Mesendoderm (in vitro differentiated cells): ENCODE results near the gene SPOCK1.

ENCODE experiments used
- DNase-seq: peaks from one replicate; pipeline ENCODE4 v3.0.0; 2013
- H2AK5ac ChIP-seq: 2 replicates; pipeline ENCODE4 v1.6.1; 2013; ENCODE audit warnings: low read length, inconsistent platforms
- H2BK120ac ChIP-seq: 2 replicates; pipeline ENCODE4 v1.6.1; 2013; ENCODE audit warnings: low read depth, mild to moderate bottlenecking, low read length, moderate library complexity, mixed read lengths
- H2BK15ac ChIP-seq: replicated peaks from 2 replicates; pipeline ENCODE4 v1.6.1; 2013; ENCODE audit warnings: low read depth, mild to moderate bottlenecking, moderate library complexity
- H2BK5ac ChIP-seq: 2 replicates; pipeline ENCODE4 v1.6.1; 2013; ENCODE audit warnings: low read length, inconsistent platforms
- H3K18ac ChIP-seq: 2 replicates; pipeline ENCODE4 v1.6.1; 2013; ENCODE audit warnings: mild to moderate bottlenecking, low read length, mixed read lengths
- H3K23ac ChIP-seq: one replicate; pipeline ENCODE4 v1.6.1; 2013; ENCODE audit warnings: low read length
- H3K27ac ChIP-seq: 2 replicates; pipeline ENCODE4 v1.5.1; 2013; ENCODE audit warnings: low read depth, mild to moderate bottlenecking, inconsistent platforms, low read length, moderate library complexity
- H3K27me3 ChIP-seq: 2 replicates; pipeline ENCODE4 v1.6.1; 2013; ENCODE audit warnings: low read length, control low read depth, mild to moderate bottlenecking, inconsistent platforms; ENCODE audit not compliant: insufficient read depth, poor library complexity
- H3K36me3 ChIP-seq: 2 replicates; pipeline ENCODE4 v1.6.1; 2013; ENCODE audit warnings: low read length, inconsistent platforms; ENCODE audit not compliant: control insufficient read depth, insufficient read depth
- H3K4ac ChIP-seq: one replicate; pipeline ENCODE4 v1.6.1; 2013; ENCODE audit warnings: low read depth, mild to moderate bottlenecking, low read length, moderate library complexity
- H3K4me1 ChIP-seq: 2 replicates; pipeline ENCODE4 v1.6.1; 2013; ENCODE audit warnings: low read depth, low read length, inconsistent platforms; ENCODE audit not compliant: control insufficient read depth
- H3K4me2 ChIP-seq: 2 replicates; pipeline ENCODE4 v1.6.1; 2013; ENCODE audit warnings: low read length
- H3K4me3 ChIP-seq: 2 replicates; pipeline ENCODE4 v1.5.1; 2013; ENCODE audit warnings: mild to moderate bottlenecking, low read length
- H3K56ac ChIP-seq: one replicate; pipeline ENCODE4 v1.6.1; 2013; ENCODE audit warnings: low read length
- H3K79me1 ChIP-seq: 2 replicates; pipeline ENCODE4 v1.6.1; 2013; ENCODE audit warnings: low read length, inconsistent platforms
- H3K79me2 ChIP-seq: 2 replicates; pipeline ENCODE4 v1.6.1; 2013; ENCODE audit warnings: mild to moderate bottlenecking, low read length; ENCODE audit not compliant: control insufficient read depth, insufficient read depth
- H3K9ac ChIP-seq: 2 replicates; pipeline ENCODE4 v1.6.1; 2013; ENCODE audit warnings: low read length, inconsistent platforms
- H4K5ac ChIP-seq: one replicate; pipeline ENCODE4 v1.6.1; 2013; ENCODE audit warnings: low read length
- H4K8ac ChIP-seq: one replicate; pipeline ENCODE4 v1.6.1; 2013; ENCODE audit warnings: low read depth, mild to moderate bottlenecking, control low read depth, low read length, moderate library complexity
- WGBS: extraction: QIAGEN DNeasy Blood & Tissue Kit; methylation state at CpG from one replicate; pipeline ENCODE4 v1.1.7; 2013; ENCODE audit warnings: low lambda C conversion rate, missing lambda C conversion rate; ENCODE audit not compliant: insufficient coverage; ENCODE audit errors: extremely low coverage; 5-methylcytosine and 5-hydroxymethylcytosine counted together

SPOCK1 gene

GRCh38 chr5:137167187-137167586 lies 331.9 kb downstream of the SPOCK1 start:
- Histone ChIP-seq H2BK120ac (no peak overlapping the region), H3K79me1 (no peaks in the 10 kb centered on the region), H3K4ac (no peak overlapping the region), H2BK15ac (no peak overlapping the region), H4K8ac (no peak overlapping the region), H3K4me2 (no peak overlapping the region), H4K5ac (no peak overlapping the region), H3K18ac (no peak overlapping the region), H3K36me3 (no peaks in the 10 kb centered on the region), H3K4me1 (no peaks in the 10 kb centered on the region), H2BK5ac (no peak overlapping the region), H3K56ac (no peak overlapping the region), H3K27me3 (no peaks in the 10 kb centered on the region), H3K23ac (no peak overlapping the region), H3K79me2 (no peaks in the 10 kb centered on the region), H3K9ac (no peak overlapping the region), H2AK5ac (no peak overlapping the region), H3K4me3 (no peak overlapping the region), H3K27ac (no peak overlapping the region)
- no peak for DNase-seq

- Histone ChIP-seq H3K23ac (no peak overlapping the region), H2BK120ac (no peak overlapping the region), H3K27me3 (no peaks in the 10 kb centered on the region), H3K4me3 (no peak overlapping the region), H3K18ac (no peak overlapping the region), H2BK15ac (no peak overlapping the region), H3K4me2 (no peak overlapping the region), H3K4ac (no peak overlapping the region), H3K79me2 (no peaks in the 10 kb centered on the region), H4K8ac (no peak overlapping the region), H4K5ac (no peak overlapping the region), H3K36me3 (no peaks in the 10 kb centered on the region), H3K79me1 (no peaks in the 10 kb centered on the region), H2BK5ac (no peak overlapping the region), H3K9ac (no peak overlapping the region), H2AK5ac (no peak overlapping the region), H3K27ac (no peak overlapping the region), H3K4me1 (no peaks in the 10 kb centered on the region), H3K56ac (no peak overlapping the region)
- no CpG with 5 or more reads among the region's 1 CpG for WGBS
- DNase-seq: no peak
Observed at GRCh38 chr5:137164961-137165360, 334.2 kb downstream of the SPOCK1 start.

- H3K4ac ChIP-seq: no peak overlapping the region
- no peaks in the 10 kb centered on the region for H3K27me3 ChIP-seq
- H3K79me2 ChIP-seq: no peaks in the 10 kb centered on the region
- no peak overlapping the region for H2BK15ac ChIP-seq
- no peak overlapping the region for H3K4me3 ChIP-seq
- H3K23ac ChIP-seq: no peak overlapping the region
- H3K4me2 ChIP-seq: no peak overlapping the region
- no peaks in the 10 kb centered on the region for H3K36me3 ChIP-seq
- no peak overlapping the region for H3K9ac ChIP-seq
- no peak overlapping the region for H2BK120ac ChIP-seq
- no peak overlapping the region for H3K27ac ChIP-seq
- no peak overlapping the region for H3K18ac ChIP-seq
- H4K5ac ChIP-seq: no peak overlapping the region
- no peak overlapping the region for H2AK5ac ChIP-seq
- H3K56ac ChIP-seq: no peak overlapping the region
- no peak for DNase-seq
- no peaks in the 10 kb centered on the region for H3K4me1 ChIP-seq
- H4K8ac ChIP-seq: no peak overlapping the region
- WGBS: no CpG with 5 or more reads among the region's 1 CpG
- H3K79me1 ChIP-seq: no peaks in the 10 kb centered on the region
- no peak overlapping the region for H2BK5ac ChIP-seq
Observed at GRCh38 chr5:137164536-137164935, 334.6 kb downstream of the SPOCK1 start.

GRCh38 chr5:137158691-137159090 lies 340.4 kb downstream of the SPOCK1 start:
- DNase-seq: no peak
- H3K56ac ChIP-seq: no peak overlapping the region
- H3K36me3 ChIP-seq: no peaks in the 10 kb centered on the region
- no peaks in the 10 kb centered on the region for H3K79me2 ChIP-seq
- no peak overlapping the region for H2AK5ac ChIP-seq
- H3K79me1 ChIP-seq: no peaks in the 10 kb centered on the region
- H2BK120ac ChIP-seq: no peak overlapping the region
- no CpG with 5 or more reads among the region's 2 CpGs for WGBS
- no peak overlapping the region for H3K9ac ChIP-seq
- no peaks in the 10 kb centered on the region for H3K27me3 ChIP-seq
- no peak overlapping the region for H3K4me2 ChIP-seq
- no peak overlapping the region for H4K5ac ChIP-seq
- no peak overlapping the region for H3K4me3 ChIP-seq
- H4K8ac ChIP-seq: no peak overlapping the region
- H3K4ac ChIP-seq: no peak overlapping the region
- no peak overlapping the region for H3K23ac ChIP-seq
- no peak overlapping the region for H3K18ac ChIP-seq
- no peak overlapping the region for H2BK15ac ChIP-seq
- H3K4me1 ChIP-seq: no peaks in the 10 kb centered on the region
- no peak overlapping the region for H3K27ac ChIP-seq
- H2BK5ac ChIP-seq: no peak overlapping the region

GRCh38 chr5:137156180-137156579 lies 342.9 kb downstream of the SPOCK1 start:
- no peak overlapping the region for H3K18ac ChIP-seq
- no peaks in the 10 kb centered on the region for H3K4me1 ChIP-seq
- H2BK15ac ChIP-seq: no peak overlapping the region
- H3K4me2 ChIP-seq: no peak overlapping the region
- H4K5ac ChIP-seq: no peak overlapping the region
- no peaks in the 10 kb centered on the region for H3K36me3 ChIP-seq
- WGBS: no CpG with 5 or more reads among the region's 4 CpGs
- H3K79me1 ChIP-seq: no peaks in the 10 kb centered on the region
- H2BK5ac ChIP-seq: no peak overlapping the region
- H3K27me3 ChIP-seq: no peaks in the 10 kb centered on the region
- H3K9ac ChIP-seq: no peak overlapping the region
- no peak overlapping the region for H2BK120ac ChIP-seq
- no peak overlapping the region for H3K27ac ChIP-seq
- no peak overlapping the region for H3K56ac ChIP-seq
- H3K4ac ChIP-seq: no peak overlapping the region
- H3K79me2 ChIP-seq: no peaks in the 10 kb centered on the region
- no peak overlapping the region for H2AK5ac ChIP-seq
- H3K23ac ChIP-seq: no peak overlapping the region
- peak; percentile 34 for DNase-seq
- H4K8ac ChIP-seq: no peak overlapping the region
- no peak overlapping the region for H3K4me3 ChIP-seq

- Histone ChIP-seq H3K4me1 (no peaks in the 10 kb centered on the region), H3K27ac (no peak overlapping the region)
- DNase-seq: no peak
Observed at GRCh38 chr5:137155261-137156000, 343.7 kb downstream of the SPOCK1 start.

More at GRCh38 chr5:137155261-137156000, 343.7 kb downstream of the SPOCK1 start:
- Histone ChIP-seq H3K4me2 (no peak overlapping the region), H4K5ac (no peak overlapping the region), H3K18ac (no peak overlapping the region), H3K79me1 (no peaks in the 10 kb centered on the region), H3K4ac (no peak overlapping the region), H3K23ac (no peak overlapping the region), H3K9ac (no peak overlapping the region), H2AK5ac (no peak overlapping the region), H3K27me3 (no peaks in the 10 kb centered on the region), H3K36me3 (no peaks in the 10 kb centered on the region), H2BK5ac (no peak overlapping the region), H3K4me3 (no peak overlapping the region), H2BK15ac (no peak overlapping the region), H3K79me2 (no peaks in the 10 kb centered on the region), H3K56ac (no peak overlapping the region), H4K8ac (no peak overlapping the region), H2BK120ac (no peak overlapping the region)
- no CpG with 5 or more reads among the region's 6 CpGs for WGBS
